Measurements from ENCODE around the gene CPB2. TPM values are rescaled to one million over a fixed set of nuclear protein-coding genes. Genes with fewer than 3 reads are reported as not detected.

The CPB2 gene
- total RNA-seq, 2 donors from 2014 or later: 0.85 TPM; not detected in 1

DNA sequence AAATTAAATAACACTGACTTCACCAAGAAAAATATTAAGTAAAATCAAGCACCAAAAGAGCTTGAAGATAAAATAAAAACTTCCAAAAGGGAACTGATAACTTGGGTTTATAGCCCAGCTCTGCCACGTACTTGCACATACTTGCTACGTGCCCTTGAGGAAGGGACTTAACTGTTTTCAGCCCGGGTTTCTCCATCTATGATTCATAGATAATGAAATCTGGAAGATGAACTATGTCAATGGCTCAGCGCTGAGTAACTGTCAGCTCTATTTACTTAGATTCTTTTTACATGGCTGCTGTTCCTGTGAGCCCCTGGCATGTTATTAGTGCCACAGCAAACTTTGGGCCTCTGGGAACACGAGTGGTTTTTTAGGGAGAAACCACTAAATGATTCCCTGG, 42.6 kb downstream of the CPB2 start:
- no peaks in the 10 kb centered on the region for H3K9me3 ChIP-seq
- H3K4me3 ChIP-seq: no peak overlapping the region
- H3K36me3 ChIP-seq: no peaks in the 10 kb centered on the region
- TF ChIP-seq CTCF (IDR thresholded peaks at IDR 0.05): no peak
- no peak for TF ChIP-seq POLR2A (IDR thresholded peaks at IDR 0.05)
- no peak for TF ChIP-seq POLR2AphosphoS5 (IDR thresholded peaks at IDR 0.05)
- intact Hi-C loops (cut with DNase I): no loop called here
- DNase-seq (ENCODE audit: low spot score): no peak
- WGBS: 52% methylated on average over 5 of the region's 5 CpGs
- H3K27me3 ChIP-seq (replicated peaks; ENCODE audit: insufficient read depth): no peaks in the 10 kb centered on the region
- H3K27ac ChIP-seq: no peak overlapping the region
- H3K4me1 ChIP-seq (replicated peaks): no peaks in the 10 kb centered on the region

DNA sequence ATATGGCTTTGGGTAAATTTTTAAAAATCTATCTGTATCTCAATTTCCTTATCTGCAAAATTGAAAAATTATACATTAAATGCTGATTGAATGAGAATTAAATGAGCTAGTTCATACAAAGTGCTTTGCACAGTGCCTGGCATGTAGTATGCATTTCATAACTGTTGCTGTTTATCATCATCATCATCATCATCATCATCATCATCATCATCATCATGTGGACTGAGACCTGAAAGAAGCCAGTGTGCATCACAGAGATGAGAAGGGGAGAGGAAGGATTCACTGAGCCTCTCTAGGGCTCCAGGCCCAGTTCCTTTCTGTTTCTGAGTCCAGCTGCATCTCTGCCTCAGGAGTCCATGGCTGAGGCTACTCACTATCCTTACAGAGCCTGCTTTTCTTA, 45.4 kb downstream of the CPB2 start:
- intact Hi-C loops (cut with DNase I): no loop called here
- Histone ChIP-seq H3K27me3 (replicated peaks; ENCODE audit: insufficient read depth) (no peaks in the 10 kb centered on the region), H3K4me3 (no peak overlapping the region), H3K36me3 (no peaks in the 10 kb centered on the region), H3K27ac (no peak overlapping the region), H3K4me1 (replicated peaks) (no peaks in the 10 kb centered on the region), H3K9me3 (no peaks in the 10 kb centered on the region)
- TF ChIP-seq POLR2AphosphoS5 (IDR thresholded peaks at IDR 0.05): no peak
- TF ChIP-seq POLR2A (IDR thresholded peaks at IDR 0.05): no peak
- no peak for TF ChIP-seq CTCF (IDR thresholded peaks at IDR 0.05)
- DNase-seq (ENCODE audit: low spot score): no peak

DNA sequence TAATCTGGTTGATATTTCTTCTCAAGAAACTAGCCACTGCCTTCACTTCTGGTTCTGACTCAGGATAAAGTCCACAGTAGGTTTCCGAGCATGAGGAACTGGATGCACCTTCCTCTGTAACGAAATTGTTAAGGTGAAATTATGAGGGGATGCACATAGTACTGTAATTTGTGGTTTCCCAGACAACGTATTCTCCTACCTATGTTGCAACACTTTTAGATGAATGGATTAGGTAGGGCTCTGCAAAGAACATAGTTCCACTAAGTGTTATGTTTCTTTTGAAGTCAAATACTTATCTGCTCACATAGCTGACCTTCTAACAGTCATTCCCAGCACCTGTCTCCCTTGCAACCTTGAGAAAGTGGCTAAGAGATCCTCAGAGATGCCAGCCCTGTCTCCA, 46.6 kb downstream of the CPB2 start:
- Histone ChIP-seq H3K27ac (no peak overlapping the region), H3K9me3 (no peaks in the 10 kb centered on the region), H3K27me3 (replicated peaks; ENCODE audit: insufficient read depth) (no peaks in the 10 kb centered on the region), H3K4me3 (no peak overlapping the region), H3K36me3 (no peaks in the 10 kb centered on the region), H3K4me1 (replicated peaks) (no peaks in the 10 kb centered on the region)
- DNase-seq (ENCODE audit: low spot score): no peak
- TF ChIP-seq POLR2AphosphoS5 (IDR thresholded peaks at IDR 0.05) (no peak), POLR2A (IDR thresholded peaks at IDR 0.05) (no peak), CTCF (IDR thresholded peaks at IDR 0.05) (no peak)
- intact Hi-C loops (cut with DNase I): no loop called here
- 74% methylated on average over 3 of the region's 3 CpGs for WGBS

DNA sequence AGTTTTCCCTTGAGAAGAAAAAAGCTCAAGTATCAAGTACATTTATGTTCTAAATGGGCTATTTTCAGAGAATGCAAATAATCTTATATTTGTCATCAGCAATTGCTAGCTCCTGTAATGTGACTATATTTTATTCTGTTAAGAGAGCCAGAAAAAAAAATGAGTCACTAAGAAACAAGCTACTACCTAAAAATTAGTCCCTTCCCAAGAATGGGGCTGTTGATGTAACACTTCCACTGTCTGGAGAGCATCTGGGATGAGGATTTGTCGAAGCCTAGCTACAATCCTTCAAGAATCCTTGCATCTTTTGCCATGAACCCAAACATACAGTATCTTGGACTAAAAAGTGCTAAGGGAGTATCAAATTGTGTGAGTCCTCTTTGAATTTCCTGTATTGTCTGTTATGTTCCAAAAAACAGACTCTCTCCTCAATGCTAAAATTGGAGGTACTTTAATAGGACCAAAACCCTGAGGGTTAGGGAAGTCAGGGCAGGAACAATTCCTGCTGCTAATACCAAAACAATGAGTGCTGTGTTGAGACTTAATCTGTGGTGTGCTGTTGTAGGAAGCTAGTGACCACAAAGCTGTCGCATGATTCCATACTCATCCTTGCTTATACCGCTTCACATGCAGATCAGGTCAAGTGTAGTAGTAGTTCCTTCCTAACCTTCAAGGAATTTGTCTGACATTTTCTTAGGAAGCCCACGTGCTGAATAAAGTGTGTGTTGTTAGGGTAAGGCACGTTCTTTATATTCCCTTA, 47.4 kb downstream of the CPB2 start:
- H3K4me3 ChIP-seq: no peak overlapping the region
- TF ChIP-seq POLR2A (IDR thresholded peaks at IDR 0.05) (no peak), CTCF (IDR thresholded peaks at IDR 0.05) (no peak), POLR2AphosphoS5 (IDR thresholded peaks at IDR 0.05) (no peak)
- no peaks in the 10 kb centered on the region for H3K4me1 ChIP-seq (replicated peaks)
- no peak for DNase-seq (ENCODE audit: low spot score)
- no peaks in the 10 kb centered on the region for H3K9me3 ChIP-seq
- no peak overlapping the region for H3K27ac ChIP-seq
- H3K27me3 ChIP-seq (replicated peaks; ENCODE audit: insufficient read depth): no peaks in the 10 kb centered on the region
- intact Hi-C loops (cut with DNase I): no loop called here
- 71% methylated on average over 5 of the region's 5 CpGs for WGBS
- no peaks in the 10 kb centered on the region for H3K36me3 ChIP-seq

Data from prostate gland (tissue), 2 donors.